ENCODE measurements around the gene GP1BB.

- TF ChIP-seq FOXM1 (IDR thresholded peaks at IDR 0.05; ENCODE audit: borderline replicate concordance) (no peak), NFRKB (IDR thresholded peaks at IDR 0.05) (no peak), SP1 (IDR thresholded peaks at IDR 0.05) (no peak), FOXK2 (IDR thresholded peaks at IDR 0.05) (no peak), ARNT (IDR thresholded peaks at IDR 0.05) (no peak)
Observed at GRCh38 chr22:19673660-19674059, 49.7 kb upstream of the GP1BB start.

All from HEK293T (cell line).